IMR-90 (cell line): ENCODE results near the gene KCNN3. TPM values are rescaled to one million over a fixed set of nuclear protein-coding genes. Genes with fewer than 3 reads are reported as not detected.

Experiments used
- ATAC-seq: fragments of 200-7000 bp; cut with Tn5 transposase; 2 replicates; pipeline ENCODE4 v1.9.1; 2020; ENCODE audit warnings: low read depth, mild to moderate bottlenecking, moderate library complexity
- BruUV-seq: library from RNA; stranded (reverse); fragments of 400-500 nt; replicated peaks from 2 replicates; lab custom pipeline; 2021; lab: Mats Ljungman, UMichigan
- CTCF ChIA-PET: fragments of 300-600 bp; formaldehyde crosslinking; extraction: SDS; loops from one replicate; lab custom pipeline; 2021; ENCODE audit warnings: antibody characterized with exemption; lab: Yijun Ruan, JAX
- POLR2A ChIA-PET: fragments of 300-600 bp; sonication (Branson Sonifier 250); formaldehyde crosslinking; loops from one replicate; lab custom pipeline; 2022; ENCODE audit warnings: antibody characterized with exemption; ENCODE audit not compliant: unreplicated experiment; lab: Charles Lee
- DNase-seq: peaks from one replicate; pipeline ENCODE4 v3.0.0; 2013
- H2AFZ ChIP-seq: replicated peaks from 2 replicates; pipeline ENCODE3; 2013; ENCODE audit warnings: low read length, mild to moderate bottlenecking; ENCODE audit not compliant: poor library complexity
- H2AK5ac ChIP-seq: 2 replicates; pipeline ENCODE4 v1.6.1; 2013; ENCODE audit warnings: low read depth, low read length, inconsistent platforms
- H2AK9ac ChIP-seq: replicated peaks from 2 replicates; pipeline ENCODE3; 2013; ENCODE audit warnings: mild to moderate bottlenecking, low read depth, low read length, moderate library complexity; ENCODE audit not compliant: poor library complexity
- H2BK120ac ChIP-seq: 2 replicates; pipeline ENCODE4 v1.6.1; 2013; ENCODE audit warnings: low read depth, low read length, inconsistent platforms
- H2BK15ac ChIP-seq: 3 replicates; pipeline ENCODE4 v1.6.1; 2013; ENCODE audit warnings: low read depth, low read length, inconsistent platforms
- H2BK20ac ChIP-seq: 2 replicates; pipeline ENCODE4 v1.6.1; 2013; ENCODE audit warnings: low read depth, mild to moderate bottlenecking, inconsistent platforms, low read length, moderate library complexity
- H2BK5ac ChIP-seq: 2 replicates; pipeline ENCODE4 v1.6.1; 2013; ENCODE audit warnings: mild to moderate bottlenecking, low read depth, low read length, inconsistent platforms; ENCODE audit not compliant: poor library complexity, severe bottlenecking
- H3K14ac ChIP-seq: replicated peaks from 2 replicates; pipeline ENCODE4 v1.6.1; 2013; ENCODE audit warnings: low read depth, low read length, inconsistent platforms
- H3K18ac ChIP-seq: 2 replicates; pipeline ENCODE4 v1.6.1; 2013; ENCODE audit warnings: low read depth, low read length, control low read depth
- H3K23ac ChIP-seq: 2 replicates; pipeline ENCODE4 v1.6.1; 2013; ENCODE audit warnings: low read depth, low read length, inconsistent platforms
- H3K27ac ChIP-seq: 2 replicates; pipeline ENCODE4 v1.5.1; 2013; ENCODE audit warnings: mild to moderate bottlenecking, control low read depth, low read length; ENCODE audit not compliant: insufficient read depth
- H3K27me3 ChIP-seq: 2 replicates; pipeline ENCODE4 v1.6.1; 2013; ENCODE audit warnings: low read length; ENCODE audit not compliant: control insufficient read depth, insufficient read depth
- H3K36me3 ChIP-seq: 2 replicates; pipeline ENCODE4 v1.6.1; 2013; ENCODE audit warnings: low read length, mixed read lengths; ENCODE audit not compliant: control insufficient read depth, insufficient read depth
- H3K4ac ChIP-seq: 2 replicates; pipeline ENCODE4 v1.6.1; 2013; ENCODE audit warnings: low read depth, low read length, inconsistent platforms
- H3K4me1 ChIP-seq: 2 replicates; pipeline ENCODE4 v1.6.1; 2013; ENCODE audit warnings: low read length, mixed read lengths; ENCODE audit not compliant: control insufficient read depth, insufficient read depth
- H3K4me2 ChIP-seq: 2 replicates; pipeline ENCODE4 v1.6.1; 2013; ENCODE audit warnings: low read depth, mild to moderate bottlenecking, control low read depth, low read length, moderate library complexity
- H3K4me3 ChIP-seq: 2 replicates; pipeline ENCODE4 v1.5.1; 2013; ENCODE audit warnings: low read depth, mild to moderate bottlenecking, control low read depth, low read length, moderate library complexity; ENCODE audit not compliant: insufficient read depth
- H3K56ac ChIP-seq: 2 replicates; pipeline ENCODE4 v1.6.1; 2013; ENCODE audit warnings: low read length, inconsistent platforms; ENCODE audit not compliant: insufficient read depth; ENCODE audit errors: extremely low read depth
- H3K79me1 ChIP-seq, 2 experiments: 2 replicates each; pipeline ENCODE4 v1.6.1; 2013; ENCODE audit warnings: low read length in 2 of 2, inconsistent platforms in 1 of 2, low read depth in 1 of 2
- H3K9ac ChIP-seq: 2 replicates; pipeline ENCODE4 v1.6.1; 2013; ENCODE audit warnings: low read depth, low read length, control low read depth
- H3K9me1 ChIP-seq: 2 replicates; pipeline ENCODE4 v1.6.1; 2013; ENCODE audit warnings: low read length, inconsistent platforms; ENCODE audit not compliant: insufficient read depth
- H3K9me3 ChIP-seq: 2 replicates; pipeline ENCODE4 v1.6.1; 2013; ENCODE audit warnings: low read length; ENCODE audit not compliant: control insufficient read depth, insufficient read depth
- H4K20me1 ChIP-seq: 2 replicates; pipeline ENCODE4 v1.6.1; 2013; ENCODE audit warnings: low read length, inconsistent platforms; ENCODE audit not compliant: insufficient read depth
- H4K5ac ChIP-seq: 2 replicates; pipeline ENCODE4 v1.6.1; 2013; ENCODE audit warnings: mild to moderate bottlenecking, low read depth, low read length, control low read depth
- H4K8ac ChIP-seq, 2 experiments: 2 replicates each; pipeline ENCODE4 v1.6.1; 2013; ENCODE audit warnings: low read depth in 2 of 2, low read length in 2 of 2, control low read depth in 1 of 2, inconsistent platforms in 1 of 2
- H4K91ac ChIP-seq: 2 replicates; pipeline ENCODE4 v1.6.1; 2013; ENCODE audit warnings: low read depth, low read length, inconsistent platforms; ENCODE audit not compliant: insufficient read depth
- BHLHE40 ChIP-seq: fragments of 150-350 bp; IDR thresholded peaks from 2 replicates; pipeline ENCODE4 v1.6.1; 2016; ENCODE audit warnings: mild to moderate bottlenecking, low read depth, low read length
- CEBPB ChIP-seq: IDR thresholded peaks from 2 replicates; pipeline ENCODE4 v1.6.1; 2012; ENCODE audit warnings: low read depth, low read length, improper control_type of control experiment
- CHD1 ChIP-seq: IDR thresholded peaks from 2 replicates; pipeline ENCODE4 v1.6.1; 2012; ENCODE audit warnings: low read depth, low read length, improper control_type of control experiment
- CTCF ChIP-seq: conservative IDR thresholded peaks from 2 replicates; pipeline ENCODE4 v1.5.1; 2012; ENCODE audit warnings: mild to moderate bottlenecking, low read depth, low read length, improper control_type of control experiment
- ELK1 ChIP-seq: fragments of 150-350 bp; IDR thresholded peaks from 2 replicates; pipeline ENCODE4 v1.6.1; 2016; ENCODE audit warnings: low read depth, mild to moderate bottlenecking, low read length, moderate library complexity, borderline replicate concordance
- FOS ChIP-seq: fragments of 150-350 bp; IDR thresholded peaks from 2 replicates; pipeline ENCODE4 v1.6.1; 2016; ENCODE audit warnings: low read depth, low read length
- MAFK ChIP-seq: IDR thresholded peaks from 2 replicates; pipeline ENCODE4 v1.6.1; 2012; ENCODE audit warnings: low read depth, low read length, improper control_type of control experiment
- MAZ ChIP-seq: IDR thresholded peaks from 2 replicates; pipeline ENCODE4 v1.6.1; 2012; ENCODE audit warnings: low read depth, mild to moderate bottlenecking, low read length, improper control_type of control experiment, moderate library complexity, borderline replicate concordance
- MXI1 ChIP-seq: IDR thresholded peaks from 2 replicates; pipeline ENCODE4 v1.6.1; 2012; ENCODE audit warnings: low read depth, mild to moderate bottlenecking, low read length, moderate library complexity, borderline replicate concordance
- NFE2L2 ChIP-seq: fragments of 150-350 bp; IDR thresholded peaks from 2 replicates; pipeline ENCODE4 v1.6.1; 2016; ENCODE audit warnings: low read depth, mild to moderate bottlenecking, low read length
- POLR2A ChIP-seq: IDR thresholded peaks from 2 replicates; pipeline ENCODE4 v1.6.1; 2012; ENCODE audit warnings: mild to moderate bottlenecking, low read depth, low read length
- RAD21 ChIP-seq: IDR thresholded peaks from 2 replicates; pipeline ENCODE4 v1.6.1; 2012; ENCODE audit warnings: low read length, improper control_type of control experiment
- RCOR1 ChIP-seq: IDR thresholded peaks from 2 replicates; pipeline ENCODE4 v1.6.1; 2012; ENCODE audit warnings: mild to moderate bottlenecking, low read length, improper control_type of control experiment; ENCODE audit not compliant: insufficient replicate concordance
- RFX5 ChIP-seq: IDR thresholded peaks from 2 replicates; pipeline ENCODE4 v1.8.0; 2012; ENCODE audit warnings: low read depth, mild to moderate bottlenecking, low read length, moderate library complexity
- SMC3 ChIP-seq: fragments of 150-350 bp; IDR thresholded peaks from 2 replicates; pipeline ENCODE4 v1.6.1; 2016; ENCODE audit warnings: low read depth, mild to moderate bottlenecking, antibody characterized with exemption, low read length, moderate library complexity
- USF2 ChIP-seq: fragments of 150-350 bp; IDR thresholded peaks from 2 replicates; pipeline ENCODE4 v1.6.1; 2017; ENCODE audit warnings: mild to moderate bottlenecking, antibody characterized with exemption, low read length, low read depth
- WGBS, 2 experiments: methylation state at CpG; one replicate each; pipeline versions ENCODE4 v1.1.5 to v1.1.7; 2013; ENCODE audit warnings: missing lambda C conversion rate in 2 of 2; ENCODE audit not compliant: insufficient read length in 1 of 2; ENCODE audit errors: extremely low coverage in 2 of 2; 5-methylcytosine and 5-hydroxymethylcytosine counted together
- dilution Hi-C: fragments of 300-500 bp; cut with HindIII; formaldehyde crosslinking; loops from one replicate; pipeline ENCODE4 v1.14.3; 2018; ENCODE audit warnings: low sequenced_read_pairs; ENCODE audit not compliant: unreplicated experiment
- in situ Hi-C: fragments of 300-500 bp; cut with MboI; formaldehyde crosslinking; loops from 3 replicates; pipeline ENCODE4 v1.14.3; 2019; ENCODE audit warnings: low sequenced_read_pairs, inconsistent platforms, mixed read lengths
- intact Hi-C: fragments of 100-400 bp; cut with micrococcal nuclease; formaldehyde crosslinking; loops from 2 replicates; pipeline ENCODE4 v1.10.0; 2022
- polyA plus RNA-seq, 3 experiments: library from polyadenylated mRNA; depleted of rRNA; stranded (reverse); fragments of >200 nt; gene quantifications; 2 replicates each; pipeline ENCODE4 v1.2.3, GENCODE V29; 2012; ENCODE audit warnings: low replicate concordance in 1 of 3
- total RNA-seq: library from RNA; depleted of rRNA; stranded (reverse); fragments of >200 nt; gene quantifications from 2 replicates; pipeline ENCODE4 v1.2.3, GENCODE V29; 2012

KCNN3 gene
- total and polyA plus RNA-seq, 2 of the 4 experiments (the other 2 are of a cell fraction) = 0.02 TPM; not detected in 1

- no TSS peak for BruUV-seq
- TF ChIP-seq CEBPB (no peak), RAD21 (no peak), BHLHE40 (no peak), MXI1 (no peak), MAZ (no peak), NFE2L2 (no peak), POLR2A (no peak), FOS (no peak), ELK1 (no peak), SMC3 (no peak), CTCF (no peak), MAFK (no peak), CHD1 (no peak), RFX5 (no peak), USF2 (no peak), RCOR1 (no peak)
- no peak overlapping the region for H3K4ac ChIP-seq
- no peaks in the 10 kb centered on the region for H3K36me3 ChIP-seq
- no peak overlapping the region for H3K56ac ChIP-seq
- H3K4me2 ChIP-seq = no peak overlapping the region
- H2AK9ac ChIP-seq = no peak overlapping the region
- no peak overlapping the region for H3K27ac ChIP-seq
- ChIA-PET POLR2A (no interaction called here), CTCF (interaction anchor here (1.1 kb wide), 1 partner anchor 13 kb away, joined by 3 read pairs; no protein-coding TSS in a partner anchor)
- peaks cover 92% of the 10 kb centered on the region for H3K27me3 ChIP-seq
- no peak overlapping the region for H4K91ac ChIP-seq
- H2AK5ac ChIP-seq = no peak overlapping the region
- WGBS, 2 experiments = 100% methylated on average over 1 of the region's 2 CpGs; no CpG with 5 or more reads in 1 of the 2 experiments
- H4K5ac ChIP-seq = no peak overlapping the region
- no peak for ATAC-seq
- H2BK5ac ChIP-seq = no peak overlapping the region
- H3K23ac ChIP-seq = no peak overlapping the region
- dilution Hi-C loops (no loop called here), in situ Hi-C loops (no loop called here), intact Hi-C loops (no loop called here)
- no peak overlapping the region for H3K14ac ChIP-seq
- no peak overlapping the region for H2BK120ac ChIP-seq
- H2BK15ac ChIP-seq = no peak overlapping the region
- no peaks in the 10 kb centered on the region; the same call in 1 of the 2 replicates for H3K4me1 ChIP-seq
- DNase-seq = no peak
- no peaks in the 10 kb centered on the region for H3K9me3 ChIP-seq
- H2BK20ac ChIP-seq = no peak overlapping the region
- no peak overlapping the region for H3K9ac ChIP-seq
- H2AFZ ChIP-seq = no peak overlapping the region
- H4K8ac ChIP-seq = no peak overlapping the region
- H3K79me1 ChIP-seq = no peaks in the 10 kb centered on the region
- no peak overlapping the region for H3K4me3 ChIP-seq
- H4K20me1 ChIP-seq = no peaks in the 10 kb centered on the region
- no peak overlapping the region for H3K18ac ChIP-seq
- no peaks in the 10 kb centered on the region for H3K9me1 ChIP-seq
Observed at GRCh38 chr1:154748405-154748775, 121.7 kb downstream of the KCNN3 start.
